H1 (cell line): ENCODE results near the gene ASPRV1. TPM values are rescaled to one million over a fixed set of nuclear protein-coding genes. Genes with fewer than 3 reads are reported as not detected.

Source experiments
- CTCF ChIA-PET: fragments of 300-600 bp; sonication (Branson Sonifier 250); formaldehyde crosslinking; loops from one replicate; lab custom pipeline; 2021; ENCODE audit not compliant: partially characterized antibody; lab: Charles Lee
- POLR2A ChIA-PET: fragments of 300-600 bp; sonication (Branson Sonifier 250); formaldehyde crosslinking; loops from one replicate; lab custom pipeline; 2021; ENCODE audit warnings: inconsistent platforms; ENCODE audit not compliant: partially characterized antibody; lab: Charles Lee
- DNase-seq, 2 experiments: peaks; one replicate each; pipeline versions ENCODE4 v3.0.0 to v3.0.0-alpha.2; 2010 to 2022; ENCODE audit warnings: low spot score in 2 of 2, low read depth in 1 of 2, mixed read lengths in 1 of 2
- FAIRE-seq: peaks from 2 replicates; lab custom pipeline; 2011; peaks lifted over from hg19 to GRCh38; lab: Jason Lieb, UNC
- H2AFZ ChIP-seq: 2 replicates; pipeline ENCODE4 v1.8.1; 2012; ENCODE audit warnings: low read length, inconsistent platforms
- H2AK5ac ChIP-seq: 2 replicates; pipeline ENCODE4 v1.6.1; 2013; ENCODE audit warnings: low read depth, low read length
- H2BK120ac ChIP-seq: replicated peaks from 2 replicates; pipeline ENCODE3; 2013; ENCODE audit warnings: low read depth, low read length, inconsistent platforms
- H2BK12ac ChIP-seq: 2 replicates; pipeline ENCODE4 v1.6.1; 2013; ENCODE audit warnings: low read depth, low read length
- H2BK15ac ChIP-seq: 2 replicates; pipeline ENCODE4 v1.6.1; 2013; ENCODE audit warnings: low read length
- H2BK20ac ChIP-seq: 2 replicates; pipeline ENCODE4 v1.6.1; 2013; ENCODE audit warnings: low read length
- H2BK5ac ChIP-seq: 2 replicates; pipeline ENCODE4 v1.6.1; 2013; ENCODE audit warnings: low read depth, low read length
- H3K14ac ChIP-seq: 2 replicates; pipeline ENCODE4 v1.6.1; 2013; ENCODE audit warnings: inconsistent platforms; ENCODE audit not compliant: insufficient read length
- H3K18ac ChIP-seq: 2 replicates; pipeline ENCODE4 v1.6.1; 2013; ENCODE audit warnings: low read length; ENCODE audit errors: extremely low read depth
- H3K23ac ChIP-seq: 2 replicates; pipeline ENCODE4 v1.6.1; 2013; ENCODE audit warnings: inconsistent platforms; ENCODE audit not compliant: insufficient read length
- H3K23me2 ChIP-seq: 2 replicates; pipeline ENCODE4 v1.6.1; 2013; ENCODE audit warnings: low read depth, low read length
- H3K27ac ChIP-seq: 2 replicates; pipeline ENCODE4 v1.6.1; 2011; ENCODE audit warnings: low read depth, low read length, inconsistent platforms
- H3K27me3 ChIP-seq, 4 experiments: replicated peaks in 1 of 4; 1 replicate in 1 of 4; 2 replicates in 3 of 4; pipeline versions ENCODE4 v1.6.1 to v1.8.1; 2011 to 2013; ENCODE audit warnings: low read length in 3 of 4, mild to moderate bottlenecking in 3 of 4, inconsistent platforms in 2 of 4, mixed read lengths in 2 of 4, moderate library complexity in 1 of 4; ENCODE audit not compliant: control insufficient read depth in 3 of 4, insufficient read depth in 3 of 4; ENCODE audit errors: extremely low read depth in 1 of 4
- H3K36me3 ChIP-seq, 4 experiments: 2 replicates each; pipeline versions ENCODE4 v1.6.1 to v1.8.1; 2011 to 2013; ENCODE audit warnings: mild to moderate bottlenecking in 4 of 4, low read length in 3 of 4, moderate library complexity in 2 of 4, control low read depth in 1 of 4, inconsistent platforms in 1 of 4; ENCODE audit not compliant: insufficient read depth in 4 of 4, control insufficient read depth in 2 of 4
- H3K4ac ChIP-seq: replicated peaks from 2 replicates; pipeline ENCODE3; 2013; ENCODE audit warnings: low read length, low read depth, mixed read lengths, inconsistent platforms; ENCODE audit not compliant: insufficient read length
- H3K4me1 ChIP-seq, 4 experiments: replicated peaks in 1 of 4; 1 replicate in 1 of 4; 2 replicates in 3 of 4; pipeline versions ENCODE4 v1.6.1 to v1.8.1; 2011 to 2013; ENCODE audit warnings: low read length in 3 of 4, inconsistent platforms in 2 of 4, mixed read lengths in 1 of 4; ENCODE audit not compliant: insufficient read depth in 4 of 4, control insufficient read depth in 3 of 4
- H3K4me2 ChIP-seq, 2 experiments: 2 replicates each; pipeline versions ENCODE4 v1.6.1 to v1.8.1; 2011 to 2013; ENCODE audit warnings: low read depth in 2 of 2, low read length in 2 of 2, control low read depth in 1 of 2, inconsistent platforms in 1 of 2, mild to moderate bottlenecking in 1 of 2; ENCODE audit not compliant: insufficient read depth in 1 of 2
- H3K4me3 ChIP-seq, 4 experiments: fragments of 200-600, 300-600 bp in 1 of 4; sonication (generic), shearing (Covaris generic), sonication (Bioruptor Twin) in 1 of 4; 2 replicates each; pipeline versions ENCODE4 v1.5.1 to v1.8.1; 2011 to 2016; ENCODE audit warnings: low read length in 4 of 4, low read depth in 3 of 4, control low read depth in 2 of 4, inconsistent platforms in 2 of 4, mild to moderate bottlenecking in 2 of 4, mixed read lengths in 1 of 4, moderate library complexity in 1 of 4; ENCODE audit not compliant: insufficient read depth in 2 of 4; ENCODE audit errors: extremely low read depth in 1 of 4
- H3K56ac ChIP-seq: replicated peaks from 2 replicates; pipeline ENCODE3; 2013; ENCODE audit warnings: low read depth, mild to moderate bottlenecking, mixed read lengths, low read length, inconsistent platforms; ENCODE audit not compliant: insufficient read length
- H3K79me1 ChIP-seq: 2 replicates; pipeline ENCODE4 v1.6.1; 2013; ENCODE audit warnings: low read depth, low read length, control low read depth
- H3K79me2 ChIP-seq, 2 experiments: 2 replicates each; pipeline versions ENCODE4 v1.6.1 to v1.8.1; 2012 to 2013; ENCODE audit warnings: low read length in 2 of 2, mild to moderate bottlenecking in 2 of 2, inconsistent platforms in 1 of 2; ENCODE audit not compliant: insufficient read depth in 2 of 2, control insufficient read depth in 1 of 2
- H3K9ac ChIP-seq, 4 experiments: replicated peaks in 1 of 4; 1 replicate in 1 of 4; 2 replicates in 3 of 4; pipeline versions ENCODE4 v1.6.1 to v1.8.1; 2011 to 2013; ENCODE audit warnings: low read depth in 3 of 4, low read length in 3 of 4, control low read depth in 2 of 4, mild to moderate bottlenecking in 2 of 4, moderate library complexity in 2 of 4, inconsistent platforms in 1 of 4; ENCODE audit errors: extremely low read depth in 1 of 4
- H3K9me3 ChIP-seq, 2 experiments: 2 replicates each; pipeline versions ENCODE4 v1.6.1 to v1.8.1; 2012 to 2013; ENCODE audit warnings: mild to moderate bottlenecking in 2 of 2, moderate library complexity in 2 of 2, control low read depth in 1 of 2, inconsistent platforms in 1 of 2, low read depth in 1 of 2, low read length in 1 of 2, mixed read lengths in 1 of 2; ENCODE audit not compliant: insufficient read depth in 2 of 2
- H4K20me1 ChIP-seq, 2 experiments: replicated peaks in 1 of 2; 2 replicates each; pipeline versions ENCODE3 to v1.8.1; 2011 to 2013; ENCODE audit warnings: inconsistent platforms in 2 of 2, low read length in 2 of 2, mild to moderate bottlenecking in 1 of 2; ENCODE audit not compliant: insufficient read depth in 2 of 2, control insufficient read depth in 1 of 2
- H4K5ac ChIP-seq: 2 replicates; pipeline ENCODE4 v1.6.1; 2013; ENCODE audit warnings: low read length, low read depth, mixed read lengths, inconsistent platforms; ENCODE audit not compliant: insufficient read length
- H4K8ac ChIP-seq: 2 replicates; pipeline ENCODE4 v1.8.0; 2013; ENCODE audit warnings: mild to moderate bottlenecking, moderate library complexity, low read length, inconsistent platforms; ENCODE audit not compliant: insufficient read depth; ENCODE audit errors: extremely low read depth
- H4K91ac ChIP-seq: replicated peaks from 2 replicates; pipeline ENCODE3; 2013; ENCODE audit warnings: low read length, mixed read lengths, inconsistent platforms; ENCODE audit not compliant: insufficient read length
- BRCA1 ChIP-seq: IDR thresholded peaks from 2 replicates; pipeline ENCODE4 v1.6.1; 2012; ENCODE audit warnings: low read depth, low read length, improper control_type of control experiment
- EZH2 ChIP-seq: fragments of 200-600 bp; sonication (generic); IDR thresholded peaks from 2 replicates; pipeline ENCODE4 v1.7.1; 2012; ENCODE audit warnings: low read depth, mild to moderate bottlenecking, moderate library complexity, low read length, inconsistent platforms; ENCODE audit not compliant: severe bottlenecking
- RBBP5 ChIP-seq: IDR thresholded peaks from 2 replicates; pipeline ENCODE4 v1.7.1; 2012; ENCODE audit warnings: low read depth, mild to moderate bottlenecking, inconsistent platforms, low read length, moderate library complexity, borderline replicate concordance
- SP4 ChIP-seq: IDR thresholded peaks from 2 replicates; pipeline ENCODE4 v1.6.1; 2012; ENCODE audit warnings: low read length, inconsistent platforms
- WGBS, 2 experiments: shearing (Covaris generic) in 1 of 2; methylation state at CpG; one replicate each; pipeline versions ENCODE4 v1.1.6 to v1.1.7; 2013 to 2015; ENCODE audit warnings: low lambda C conversion rate in 2 of 2, mixed read lengths in 2 of 2, inconsistent platforms in 1 of 2, low coverage in 1 of 2, missing lambda C conversion rate in 1 of 2; ENCODE audit not compliant: insufficient replicate concordance in 2 of 2, insufficient coverage in 1 of 2, insufficient read length in 1 of 2; ENCODE audit errors: extremely low coverage in 1 of 2, missing lambda C conversion rate in 1 of 2; 5-methylcytosine and 5-hydroxymethylcytosine counted together
- polyA plus RNA-seq, 7 experiments: library from polyadenylated mRNA; depleted of rRNA in 3 of 7; stranded (reverse) in 5 of 7; unstranded in 2 of 7; fragments of >200 nt in 5 of 7; fragments of 200-250 nt in 2 of 7; gene quantifications; 1 replicate in 5 of 7; 2 replicates in 1 of 7; 4 replicates in 1 of 7; pipeline versions ENCODE4 v1.2.1 to v1.2.3, GENCODE V29; 2011 to 2013; ENCODE audit warnings: missing spikeins in 2 of 7, mixed read lengths in 2 of 7
- total RNA-seq: library from RNA; stranded (reverse); fragmentation: NEBNext Ultra II Directional; extraction: Animal tissue kit (Norgen Biotek cat#: 25700); gene quantifications from 2 replicates; pipeline ENCODE4 v1.2.1, GENCODE V29; 2021
- TF ChIP-seq, protein P1 (sequence below): IDR thresholded peaks from 2 replicates; pipeline ENCODE4 v1.6.1; 2012; ENCODE audit warnings: inconsistent platforms
- TF ChIP-seq, protein P2 (sequence below): IDR thresholded peaks from 2 replicates; pipeline ENCODE4 v1.6.1; 2012; ENCODE audit warnings: inconsistent platforms

ASPRV1 gene
- total and polyA plus RNA-seq, 2 of the 8 experiments (the other 6 are each of a cell fraction or from before 2014, with no cell fraction given): 0.59 to 0.95 TPM

DNA sequence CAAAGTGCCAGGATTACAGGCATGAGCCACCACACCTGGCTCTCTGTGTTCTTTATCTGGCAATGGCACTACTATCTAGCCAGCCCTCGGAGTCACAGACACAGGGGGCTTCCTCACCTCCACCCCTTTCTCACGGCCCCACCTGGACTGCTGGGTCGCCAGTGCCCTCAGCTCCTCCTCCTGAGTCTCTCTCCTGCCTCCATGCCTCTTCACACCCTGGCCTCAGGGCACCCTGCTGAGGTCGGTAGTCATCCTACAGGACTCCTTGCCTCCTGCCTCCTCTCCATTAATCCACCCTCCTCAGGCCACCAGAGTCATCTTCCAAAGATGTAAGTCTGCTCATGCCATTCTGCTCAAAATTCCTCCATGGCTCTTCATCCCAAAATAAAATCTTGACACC is 8.6 kb upstream of the ASPRV1 start:
- Histone ChIP-seq H3K9ac (no peak overlapping the region), H3K4ac (no peak overlapping the region), H2AK5ac (no peak overlapping the region), H2BK15ac (no peak overlapping the region), H3K9me3 (no peaks in the 10 kb centered on the region), H4K5ac (no peak overlapping the region), H3K23ac (no peak overlapping the region), H4K8ac (no peak overlapping the region), H3K27ac (no peak overlapping the region), H2BK20ac (no peak overlapping the region), H2BK120ac (no peak overlapping the region), H4K91ac (no peak overlapping the region), H3K4me1 (peaks cover 0 to 1% (median under 1%) of the 10 kb centered on the region in 4 experiments; a peak in 3 of 7 replicates), H2BK5ac (no peak overlapping the region), H3K14ac (no peak overlapping the region), H3K4me3 (no peak overlapping the region), H3K4me2 (no peak overlapping the region), H3K23me2 (no peaks in the 10 kb centered on the region), H3K18ac (no peak overlapping the region), H3K27me3 (no peaks in the 10 kb centered on the region), H3K79me1 (no peaks in the 10 kb centered on the region), H3K56ac (no peak overlapping the region), H2AFZ (no peak overlapping the region), H3K79me2 (no peaks in the 10 kb centered on the region), H3K36me3 (no peaks in the 10 kb centered on the region), H2BK12ac (no peak overlapping the region), H4K20me1 (no peaks in the 10 kb centered on the region)
- CTCF ChIA-PET: interaction anchor here (0.6 to 1.1 kb wide), 2 partner anchors 27 to 1832 kb away, joined by 3 to 5 read pairs; no protein-coding TSS in a partner anchor
- WGBS, 2 experiments: 80% methylated on average over 4 of the region's 4 CpGs; no CpG with 5 or more reads in 1 of the 2 experiments
- DNase-seq: no peak
- POLR2A ChIA-PET: interaction anchor here (0.8 kb wide), 1 partner anchor 21 kb away, joined by 3 read pairs; no protein-coding TSS in a partner anchor
- no peak for FAIRE-seq
- no peak for TF ChIP-seq BRCA1
- TF ChIP-seq, protein P1, sequence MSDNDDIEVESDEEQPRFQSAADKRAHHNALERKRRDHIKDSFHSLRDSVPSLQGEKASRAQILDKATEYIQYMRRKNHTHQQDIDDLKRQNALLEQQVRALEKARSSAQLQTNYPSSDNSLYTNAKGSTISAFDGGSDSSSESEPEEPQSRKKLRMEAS: no peak
- TF ChIP-seq EZH2: no peak
- TF ChIP-seq, protein P2, sequence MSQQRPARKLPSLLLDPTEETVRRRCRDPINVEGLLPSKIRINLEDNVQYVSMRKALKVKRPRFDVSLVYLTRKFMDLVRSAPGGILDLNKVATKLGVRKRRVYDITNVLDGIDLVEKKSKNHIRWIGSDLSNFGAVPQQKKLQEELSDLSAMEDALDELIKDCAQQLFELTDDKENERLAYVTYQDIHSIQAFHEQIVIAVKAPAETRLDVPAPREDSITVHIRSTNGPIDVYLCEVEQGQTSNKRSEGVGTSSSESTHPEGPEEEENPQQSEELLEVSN: no peak
- no peak for TF ChIP-seq RBBP5
- no peak for TF ChIP-seq SP4
